GM19238 (cell line): ENCODE data around the gene TMEM132A.

Experiments
- DNase-seq: peaks from one replicate; pipeline ENCODE4 v3.0.0; 2011; ENCODE audit warnings: low spot score; ENCODE audit not compliant: insufficient read length

Gene TMEM132A

DNA sequence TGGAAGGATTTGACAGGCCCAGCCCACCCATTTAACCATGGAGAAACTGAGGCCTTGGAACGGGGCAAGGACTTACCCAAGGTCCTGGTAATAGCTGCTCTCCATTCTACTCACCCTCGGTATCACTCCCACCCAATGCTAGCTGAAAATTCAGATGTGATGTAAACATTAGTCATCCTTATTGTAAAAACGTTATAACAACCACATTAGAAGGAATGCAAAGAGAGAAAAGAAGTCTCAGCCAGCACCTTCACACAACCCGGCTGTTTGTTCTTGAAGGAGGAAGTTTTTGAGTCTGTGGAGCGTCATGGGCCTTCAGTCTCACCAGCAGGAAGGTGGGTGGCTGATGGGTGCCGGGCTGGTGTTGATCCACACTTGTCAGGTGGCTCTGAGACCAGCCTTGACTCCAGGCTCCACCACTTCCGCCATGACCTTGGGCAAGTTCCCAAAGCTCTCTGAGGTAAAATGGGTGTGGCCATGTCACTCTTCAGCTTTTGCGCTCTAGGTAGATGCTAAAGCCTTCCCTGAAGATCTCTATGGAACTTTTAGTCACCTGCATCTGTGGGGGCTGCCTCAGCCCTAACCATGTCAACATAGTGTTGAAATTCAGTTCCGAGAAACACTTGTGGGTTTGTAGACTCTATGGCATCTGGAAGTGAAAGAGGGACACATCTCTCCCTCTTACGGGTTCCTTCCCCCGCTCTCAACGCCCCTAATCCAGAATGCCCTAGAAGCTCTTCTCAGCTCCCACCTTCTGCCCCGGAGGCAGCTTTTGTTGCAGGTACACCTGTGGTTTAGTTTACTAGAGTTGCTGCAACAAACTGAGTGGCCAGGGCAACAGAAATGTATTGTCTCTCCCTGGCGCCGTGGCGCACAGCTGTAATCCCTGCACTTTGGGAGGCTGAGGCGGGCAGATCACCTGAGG is 62.0 kb downstream of the TMEM132A start:
- no peak for DNase-seq
